ENCODE results near the gene LDB1. TPM values are rescaled to one million over a fixed set of nuclear protein-coding genes. Genes with fewer than 3 reads are reported as not detected.

The LDB1 gene
- total and polyA plus RNA-seq, 10 of the 15 experiments (the other 5 are each of a cell fraction or from before 2014, with no cell fraction given): 1.7 to 71.5 (median 36.9) TPM

GRCh38 chr10:102115775-102116174 lies 4.4 kb downstream of the LDB1 start:
- Histone ChIP-seq H3K27ac (ENCODE audit: control insufficient read depth, insufficient read depth) (peak overlapping the region; percentile 84), H4K20me1 (ENCODE audit: control insufficient read depth, insufficient read depth) (no peaks in the 10 kb centered on the region), H3K4me1 (ENCODE audit: control insufficient read depth, insufficient read depth, low read length) (peaks cover 43% of the 10 kb centered on the region), H3K27me3 (replicated peaks in 1 of 2; ENCODE audit: control insufficient read depth in 2 of 2, insufficient read depth in 2 of 2, low read length in 1 of 2) (no peaks in the 10 kb centered on the region), H3K9ac (ENCODE audit: control insufficient read depth, insufficient read depth, low read length) (peak overlapping the region; percentile 82), H3K4me3 (peak overlapping the region; percentile 82), H3K36me3 (ENCODE audit: control insufficient read depth in 2 of 2, insufficient read depth in 2 of 2, low read length in 1 of 2) (peaks cover 6 to 9% of the 10 kb centered on the region in 2 experiments), H2AFZ (ENCODE audit: control insufficient read depth, low read depth, low read length) (no peak overlapping the region), H3K9me3 (replicated peaks; ENCODE audit: control insufficient read depth, insufficient read depth, low read length) (no peaks in the 10 kb centered on the region), H3K79me2 (ENCODE audit: control insufficient read depth, insufficient read depth, low read length) (peaks cover 82% of the 10 kb centered on the region), H3K4me2 (ENCODE audit: control insufficient read depth, insufficient read depth) (peak overlapping the region; percentile 98)
- POLR2A ChIA-PET: interaction anchor here (0.7 to 1.4 kb wide), 4 partner anchors 15 to 328 kb away, joined by 3 to 4 read pairs (median 3); partner anchors contain the start of gene GBF1
- intact Hi-C loops (cut with micrococcal nuclease; ENCODE audit: unreplicated experiment): loop anchor here (2.0 to 5.0 kb wide), 2 partner anchors 63 to 278 kb away; no protein-coding TSS in a partner anchor
- SMC1A ChIA-PET (ENCODE audit: uncharacterized antibody, unreplicated experiment): interaction anchor here (0.6 to 1.8 kb wide), 7 partner anchors 12 to 225 kb away, joined by 3 to 5 read pairs (median 3); no protein-coding TSS in a partner anchor
- ATAC-seq (no peak), DNase-seq (ENCODE audit: low read depth, low spot score) (no peak), FAIRE-seq (no peak)
- RAD21 ChIA-PET (ENCODE audit: unreplicated experiment): no interaction called here
- in situ Hi-C loops (cut with MboI): no loop called here
- BruUV-seq (replicated peaks): no TSS peak
- WGBS (ENCODE audit: insufficient coverage, insufficient replicate concordance, low lambda C conversion rate, missing lambda C conversion rate): 0% methylated on average over 3 of the region's 3 CpGs
- CTCF ChIA-PET: interaction anchor here (0.7 to 4.7 kb wide), 5 partner anchors 15 to 257 kb away, joined by 3 to 28 read pairs (median 4); no protein-coding TSS in a partner anchor
- no peak for TF ChIP-seq SUPT20H (IDR thresholded peaks at IDR 0.05; ENCODE audit: borderline replicate concordance, control insufficient read depth, low read depth, low read length)

DNA sequence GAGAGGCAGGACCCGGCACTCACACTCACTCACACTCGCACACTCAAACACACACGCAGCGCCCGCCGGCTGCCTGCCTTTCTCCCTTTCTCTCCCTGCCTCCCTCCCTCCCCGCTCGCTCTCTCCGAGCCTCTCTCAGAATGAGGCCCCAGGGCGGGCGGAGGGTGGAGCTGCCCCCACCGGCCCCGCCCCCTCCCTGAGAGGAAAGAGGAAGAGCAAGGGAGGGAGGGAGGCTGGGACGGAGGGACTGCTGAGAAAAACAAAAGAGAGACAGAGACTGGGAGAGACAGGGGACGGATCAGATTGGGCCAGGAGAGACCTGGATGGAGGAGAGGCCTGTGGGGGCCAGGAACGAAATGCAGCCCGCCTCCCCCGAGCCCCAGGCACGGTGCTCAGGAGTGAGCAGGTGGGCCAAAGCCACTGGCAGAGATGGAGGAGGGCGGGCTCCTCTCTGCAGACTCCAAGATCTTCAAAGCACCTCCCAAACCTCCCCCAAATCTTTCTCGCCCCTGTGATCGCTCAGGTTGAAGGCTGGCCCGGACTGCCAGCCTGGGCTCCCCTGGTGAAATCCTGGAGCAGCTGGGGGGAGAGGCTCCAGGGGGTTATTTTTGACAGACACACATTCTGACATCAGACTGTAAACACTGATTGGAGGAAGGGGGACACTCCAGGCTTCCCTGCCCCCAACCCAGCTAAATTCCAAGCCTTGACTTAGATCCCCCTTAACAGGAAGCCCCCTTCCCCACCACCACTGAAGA lies 5.1 kb downstream of the LDB1 start:
- ATAC-seq: peak; percentile 82
- in situ Hi-C loops (cut with MboI): no loop called here
- CTCF ChIA-PET: interaction anchor here (0.7 to 4.7 kb wide), 7 partner anchors 11 to 279 kb away, joined by 3 to 28 read pairs (median 3); no protein-coding TSS in a partner anchor
- H3K36me3 ChIP-seq (ENCODE audit: control insufficient read depth in 2 of 2, insufficient read depth in 2 of 2, low read length in 1 of 2): peaks cover 14 to 15% of the 10 kb centered on the region in 2 experiments
- H3K27me3 ChIP-seq (replicated peaks in 1 of 2; ENCODE audit: control insufficient read depth in 2 of 2, insufficient read depth in 2 of 2, low read length in 1 of 2): no peaks in the 10 kb centered on the region
- H3K4me3 ChIP-seq: peak overlapping the region; percentile 82
- peak overlapping the region; percentile 84 for H3K27ac ChIP-seq (ENCODE audit: control insufficient read depth, insufficient read depth)
- intact Hi-C loops (cut with micrococcal nuclease; ENCODE audit: unreplicated experiment): loop anchor here (5.0 kb wide), 1 partner anchor 278 kb away; no protein-coding TSS in a partner anchor
- RAD21 ChIA-PET (ENCODE audit: unreplicated experiment): interaction anchor here (0.6 to 1.2 kb wide), 2 partner anchors 17 to 59 kb away, joined by 3 read pairs; partner anchors contain the start of gene ARMH3
- SMC1A ChIA-PET (ENCODE audit: uncharacterized antibody, unreplicated experiment): interaction anchor here (0.6 to 1.8 kb wide), 9 partner anchors 11 to 224 kb away, joined by 3 to 8 read pairs (median 3); partner anchors contain the start of gene PPRC1
- peak overlapping the region; percentile 82 for H3K9ac ChIP-seq (ENCODE audit: control insufficient read depth, insufficient read depth, low read length)
- peak; percentile 69 for FAIRE-seq
- H3K9me3 ChIP-seq (replicated peaks; ENCODE audit: control insufficient read depth, insufficient read depth, low read length): no peaks in the 10 kb centered on the region
- WGBS (ENCODE audit: insufficient coverage, insufficient replicate concordance, low lambda C conversion rate, missing lambda C conversion rate): 2% methylated on average over 10 of the region's 23 CpGs
- POLR2A ChIA-PET: interaction anchor here (0.6 to 1.9 kb wide), 10 partner anchors 14 to 327 kb away, joined by 3 to 10 read pairs (median 4); partner anchors contain the start of genes ARMH3, GBF1, HPS6 and NOLC1
- BruUV-seq (replicated peaks): no TSS peak
- peaks cover 43% of the 10 kb centered on the region for H3K4me1 ChIP-seq (ENCODE audit: control insufficient read depth, insufficient read depth, low read length)
- no peaks in the 10 kb centered on the region for H4K20me1 ChIP-seq (ENCODE audit: control insufficient read depth, insufficient read depth)
- H3K79me2 ChIP-seq (ENCODE audit: control insufficient read depth, insufficient read depth, low read length): peaks cover 79% of the 10 kb centered on the region
- H2AFZ ChIP-seq (ENCODE audit: control insufficient read depth, low read depth, low read length): peak overlapping the region; percentile 77
- peak overlapping the region; percentile 98 for H3K4me2 ChIP-seq (ENCODE audit: control insufficient read depth, insufficient read depth)
- DNase-seq (ENCODE audit: low read depth, low spot score): no peak
- TF ChIP-seq ZNF384 (IDR thresholded peaks at IDR 0.05; ENCODE audit: borderline replicate concordance, low read depth, low read length) (no peak), IKZF1 (conservative IDR thresholded peaks at IDR 0.05) (no peak; the same call in 1 of the 2 replicates), POU2F2 (IDR thresholded peaks at IDR 0.05; ENCODE audit: borderline replicate concordance, low read depth, low read length) (peak; percentile 55; the same call in 1 of the 3 replicates), IRF5 (IDR thresholded peaks at IDR 0.05; ENCODE audit: borderline replicate concordance) (no peak), TCF7 (IDR thresholded peaks at IDR 0.05; ENCODE audit: borderline replicate concordance) (no peak), MAX (IDR thresholded peaks at IDR 0.05; ENCODE audit: low read depth, low read length) (no peak), BACH1 (IDR thresholded peaks at IDR 0.05; ENCODE audit: borderline replicate concordance) (peak; percentile 54; the same call in 1 of the 2 replicates), BRCA1 (IDR thresholded peaks at IDR 0.05; ENCODE audit: low read depth, low read length) (no peak), SMAD5 (IDR thresholded peaks at IDR 0.05; ENCODE audit: low read depth) (peak; percentile 64; the same call in 1 of the 2 replicates), CHD2 (IDR thresholded peaks at IDR 0.05; ENCODE audit: borderline replicate concordance, low read depth, low read length) (peak; percentile 64), ATF7 (IDR thresholded peaks at IDR 0.05; ENCODE audit: low read depth) (no peak)

Measured in GM12878 (cell line).